22Rv1 (cell line): ENCODE results near the gene RHBDD1.

ENCODE experiments used
- H3K27ac ChIP-seq: fragments of 450-650 bp; 2 replicates; pipeline ENCODE4 v1.5.1; 2017
- CTCF ChIP-seq: fragments of 450-650 bp; IDR thresholded peaks from 2 replicates; pipeline ENCODE4 v1.5.1; 2017; ENCODE audit warnings: mild to moderate bottlenecking
- ZFX ChIP-seq: fragments of 450-650 bp; IDR thresholded peaks from 2 replicates; pipeline ENCODE4 v1.6.1; 2017; ENCODE audit warnings: antibody characterized with exemption, borderline replicate concordance

Gene RHBDD1

GRCh38 chr2:226877491-226877890 is 41.6 kb downstream of the RHBDD1 start:
- TF ChIP-seq CTCF (no peak), ZFX (no peak)

GRCh38 chr2:226881287-226881686 is 45.4 kb downstream of the RHBDD1 start:
- no peak for TF ChIP-seq CTCF
- no peak for TF ChIP-seq ZFX
- no peak overlapping the region for H3K27ac ChIP-seq

More at GRCh38 chr2:226877491-226877890, 41.6 kb downstream of the RHBDD1 start:
- H3K27ac ChIP-seq: no peak overlapping the region

GRCh38 chr2:226882606-226883005 is 46.8 kb downstream of the RHBDD1 start:
- no peak for TF ChIP-seq CTCF
- no peak for TF ChIP-seq ZFX
- no peak overlapping the region for H3K27ac ChIP-seq

- no peak overlapping the region for H3K27ac ChIP-seq
- TF ChIP-seq CTCF: no peak
- no peak for TF ChIP-seq ZFX
Observed at GRCh38 chr2:226883296-226883795, 47.5 kb downstream of the RHBDD1 start.

- no peak overlapping the region for H3K27ac ChIP-seq
- TF ChIP-seq CTCF (no peak), ZFX (no peak)
Observed at GRCh38 chr2:226884166-226884565, 48.3 kb downstream of the RHBDD1 start.

- no peak for TF ChIP-seq CTCF
- no peak for TF ChIP-seq ZFX
- no peak overlapping the region for H3K27ac ChIP-seq
Observed at GRCh38 chr2:226885769-226886435, 50.0 kb downstream of the RHBDD1 start.

- no peak for TF ChIP-seq ZFX
- no peak for TF ChIP-seq CTCF
- no peak overlapping the region for H3K27ac ChIP-seq
Observed at GRCh38 chr2:226887940-226888339, 52.1 kb downstream of the RHBDD1 start.
